GM12878 (cell line): ENCODE measurements around the gene BCL2. TPM values are rescaled to one million over a fixed set of nuclear protein-coding genes. Genes with fewer than 3 reads are reported as not detected.

Source experiments
- ATAC-seq: fragments of 200-7000 bp; cut with Tn5 transposase; 3 replicates; pipeline ENCODE4 v1.9.1; 2020; ENCODE audit warnings: mild to moderate bottlenecking, moderate library complexity
- BruUV-seq: library from RNA; stranded (reverse); fragments of 400-500 nt; replicated peaks from 2 replicates; lab custom pipeline; 2021; lab: Mats Ljungman, UMichigan
- CTCF ChIA-PET: fragments of 300-600 bp; sonication (Branson Sonifier 250); formaldehyde crosslinking; extraction: SDS; loops from one replicate; lab custom pipeline; 2021; ENCODE audit warnings: inconsistent platforms; lab: Yijun Ruan, JAX
- POLR2A ChIA-PET: fragments of 350-600 bp; formaldehyde crosslinking; extraction: SDS; loops from one replicate; lab custom pipeline; 2021; ENCODE audit warnings: inconsistent platforms; lab: Charles Lee
- RAD21 ChIA-PET: fragments of 300-600 bp; sonication (Branson Sonifier 250); formaldehyde crosslinking; loops from one replicate; lab custom pipeline; 2023; ENCODE audit warnings: antibody characterized with exemption; ENCODE audit not compliant: unreplicated experiment; lab: Charles Lee
- SMC1A ChIA-PET: fragments of 300-600 bp; sonication (Branson Sonifier 250); formaldehyde crosslinking; loops from one replicate; lab custom pipeline; 2023; ENCODE audit not compliant: unreplicated experiment, uncharacterized antibody; lab: Charles Lee
- DNase-seq: peaks from one replicate; pipeline ENCODE4 v3.0.0-alpha.2; 2011; ENCODE audit warnings: low read depth, low spot score
- FAIRE-seq: peaks from 3 replicates; lab custom pipeline; 2011; peaks lifted over from hg19 to GRCh38; lab: Jason Lieb, UNC
- H2AFZ ChIP-seq: 2 replicates; pipeline ENCODE4 v1.6.0; 2011; ENCODE audit warnings: low read depth, low read length, control low read depth; ENCODE audit not compliant: control insufficient read depth
- H3K27ac ChIP-seq: 2 replicates; pipeline ENCODE4 v1.5.1; 2011; ENCODE audit warnings: control low read depth; ENCODE audit not compliant: control insufficient read depth, insufficient read depth
- H3K27me3 ChIP-seq, 2 experiments: replicated peaks in 1 of 2; 2 replicates each; pipeline versions ENCODE4 v1.6.0 to v1.6.1; 2011; ENCODE audit warnings: low read length in 1 of 2; ENCODE audit not compliant: control insufficient read depth in 2 of 2, insufficient read depth in 2 of 2
- H3K36me3 ChIP-seq, 2 experiments: 2 replicates each; pipeline ENCODE4 v1.5.1; 2011; ENCODE audit warnings: low read length in 1 of 2; ENCODE audit not compliant: control insufficient read depth in 2 of 2, insufficient read depth in 2 of 2
- H3K4me1 ChIP-seq: 2 replicates; pipeline ENCODE4 v1.6.1; 2011; ENCODE audit warnings: mild to moderate bottlenecking, low read length, moderate library complexity, mixed read lengths; ENCODE audit not compliant: control insufficient read depth, insufficient read depth
- H3K4me2 ChIP-seq: 2 replicates; pipeline ENCODE4 v1.6.0; 2011; ENCODE audit warnings: control low read depth; ENCODE audit not compliant: control insufficient read depth, insufficient read depth
- H3K4me3 ChIP-seq: fragments of 200-600 bp; sonication (generic); 2 replicates; pipeline ENCODE4 v1.5.1; 2016
- H3K79me2 ChIP-seq: 2 replicates; pipeline ENCODE4 v1.6.0; 2011; ENCODE audit warnings: low read length; ENCODE audit not compliant: control insufficient read depth, insufficient read depth
- H3K9ac ChIP-seq: 2 replicates; pipeline ENCODE4 v1.8.0; 2011; ENCODE audit warnings: low read length, control low read depth, mixed read lengths; ENCODE audit not compliant: control insufficient read depth, insufficient read depth
- H3K9me3 ChIP-seq: replicated peaks from 3 replicates; pipeline ENCODE4 v1.5.1; 2011; ENCODE audit warnings: mild to moderate bottlenecking, low read length; ENCODE audit not compliant: control insufficient read depth, insufficient read depth
- H4K20me1 ChIP-seq: 2 replicates; pipeline ENCODE4 v1.6.0; 2011; ENCODE audit not compliant: control insufficient read depth, insufficient read depth
- BRCA1 ChIP-seq: IDR thresholded peaks from 2 replicates; pipeline ENCODE4 v1.6.1; 2011; ENCODE audit warnings: low read depth, low read length, improper control_type of control experiment
- PAX5 ChIP-seq: IDR thresholded peaks from 2 replicates; pipeline ENCODE4 v1.6.1; 2011; ENCODE audit warnings: low read depth, low read length, borderline replicate concordance
- POLR2AphosphoS2 ChIP-seq: IDR thresholded peaks from 2 replicates; pipeline ENCODE4 v1.6.1; 2011; ENCODE audit warnings: low read depth, mild to moderate bottlenecking, low read length, improper control_type of control experiment, moderate library complexity
- REST ChIP-seq: IDR thresholded peaks from 2 replicates; pipeline ENCODE4 v1.6.1; 2012; ENCODE audit warnings: mild to moderate bottlenecking, low read depth, low read length
- SMC3 ChIP-seq: IDR thresholded peaks from 2 replicates; pipeline ENCODE4 v1.6.1; 2011; ENCODE audit warnings: low read length, improper control_type of control experiment, borderline replicate concordance
- ZZZ3 ChIP-seq: IDR thresholded peaks from 2 replicates; pipeline ENCODE4 v1.6.1; 2011; ENCODE audit warnings: low read depth; ENCODE audit not compliant: control insufficient read depth, insufficient read length
- WGBS: methylation state at CpG from one replicate; pipeline ENCODE4 v1.1.6; 2016; ENCODE audit warnings: low lambda C conversion rate; ENCODE audit not compliant: insufficient replicate concordance, insufficient coverage; ENCODE audit errors: missing lambda C conversion rate; 5-methylcytosine and 5-hydroxymethylcytosine counted together
- in situ Hi-C: fragments of 300-500 bp; cut with MboI; formaldehyde crosslinking; loops from 9 replicates; pipeline ENCODE4 v1.14.3; 2018; ENCODE audit warnings: mixed read lengths
- intact Hi-C: fragments of 100-400 bp; cut with micrococcal nuclease; formaldehyde crosslinking; loops from one replicate; pipeline ENCODE4 v1.14.2; 2022; ENCODE audit not compliant: unreplicated experiment
- polyA plus RNA-seq, 11 experiments: library from polyadenylated mRNA; depleted of rRNA in 4 of 11; unstranded in 6 of 11; stranded (reverse) in 5 of 11; fragments of >200 nt; fragmentation: Nextera tagmentation in 4 of 11; fragmentation: Illumina TruSeq in 1 of 11; extraction: Ambion mirVana in 4 of 11; extraction: Trizol in 1 of 11; gene quantifications; 1 replicate in 1 of 11; 2 replicates in 10 of 11; pipeline versions ENCODE4 v1.2.1 to v1.2.3, GENCODE V29; 2011 to 2016; ENCODE audit warnings: inconsistent platforms in 2 of 11, missing spikeins in 2 of 11, low read depth in 1 of 11
- total RNA-seq, 4 experiments: library from RNA; depleted of rRNA in 3 of 4; stranded (reverse); fragments of >200 nt in 3 of 4; fragmentation: Illumina TruSeq in 1 of 4; extraction: Trizol in 1 of 4; gene quantifications; 2 replicates each; pipeline versions ENCODE4 v1.2.1 to v1.2.3, GENCODE V29; 2013 to 2021
- TF ChIP-seq, protein P1 (sequence below): fragments of 450-650 bp; IDR thresholded peaks from 2 replicates; pipeline ENCODE4 v1.6.1; 2017; ENCODE audit warnings: antibody characterized with exemption, mild to moderate bottlenecking, moderate library complexity

BCL2 gene
- total and polyA plus RNA-seq, 10 of the 15 experiments (the other 5 are each of a cell fraction or from before 2014, with no cell fraction given), result 4.1 to 47.8 (median 19.3) TPM

DNA sequence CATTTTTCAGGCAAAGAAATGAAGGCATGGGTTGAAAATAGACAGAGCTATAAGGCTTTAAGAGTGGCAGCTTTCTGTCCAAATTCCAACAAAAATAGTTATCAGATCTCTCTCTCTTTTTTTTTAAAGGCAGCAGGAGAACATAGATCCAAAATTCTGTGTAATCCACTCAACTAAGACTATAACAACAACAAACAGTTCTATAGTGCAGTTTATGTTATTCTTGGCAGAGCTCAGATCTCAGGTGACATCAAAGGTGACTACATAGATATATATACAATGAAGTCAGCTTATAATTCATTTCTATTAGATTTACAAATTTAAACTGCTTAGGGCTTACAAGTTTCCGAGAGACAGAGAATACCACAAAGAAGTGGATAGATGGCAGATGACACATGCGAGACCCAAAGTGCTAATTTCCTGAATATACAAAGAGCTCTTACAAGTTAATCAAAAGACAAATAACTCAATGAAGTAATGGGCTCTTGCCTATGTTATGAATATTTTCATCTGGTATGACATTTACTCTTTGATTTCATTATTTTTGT is 223.2 kb downstream of the BCL2 start:
- Histone ChIP-seq H3K27me3 (no peaks in the 10 kb centered on the region), H3K4me3 (no peak overlapping the region), H3K4me1 (peaks cover 34% of the 10 kb centered on the region), H2AFZ (no peak overlapping the region), H3K36me3 (no peaks in the 10 kb centered on the region), H3K79me2 (no peaks in the 10 kb centered on the region), H4K20me1 (no peaks in the 10 kb centered on the region), H3K9me3 (no peaks in the 10 kb centered on the region; the same call in 2 of the 3 replicates), H3K27ac (no peak overlapping the region), H3K4me2 (no peak overlapping the region), H3K9ac (no peak overlapping the region)
- intact Hi-C loops, result no loop called here
- ChIA-PET CTCF (interaction anchor here (0.7 to 2.0 kb wide), 15 partner anchors 11 to 343 kb away, joined by 3 to 13 read pairs (median 4); no protein-coding TSS in a partner anchor), SMC1A (interaction anchor here (0.6 to 3.9 kb wide), 15 partner anchors 11 to 312 kb away, joined by 3 to 43 read pairs (median 4); no protein-coding TSS in a partner anchor), RAD21 (interaction anchor here (0.9 to 2.2 kb wide), 11 partner anchors 18 to 227 kb away, joined by 3 to 10 read pairs (median 4); no protein-coding TSS in a partner anchor), POLR2A (interaction anchor here (0.6 to 1.9 kb wide), 5 partner anchors 15 to 80 kb away, joined by 3 to 7 read pairs (median 3); no protein-coding TSS in a partner anchor)
- in situ Hi-C loops, result no loop called here
- TF ChIP-seq BRCA1 (no peak), POLR2AphosphoS2 (no peak), REST (no peak), PAX5 (no peak), SMC3 (no peak), ZZZ3 (no peak)
- TF ChIP-seq, protein P1, sequence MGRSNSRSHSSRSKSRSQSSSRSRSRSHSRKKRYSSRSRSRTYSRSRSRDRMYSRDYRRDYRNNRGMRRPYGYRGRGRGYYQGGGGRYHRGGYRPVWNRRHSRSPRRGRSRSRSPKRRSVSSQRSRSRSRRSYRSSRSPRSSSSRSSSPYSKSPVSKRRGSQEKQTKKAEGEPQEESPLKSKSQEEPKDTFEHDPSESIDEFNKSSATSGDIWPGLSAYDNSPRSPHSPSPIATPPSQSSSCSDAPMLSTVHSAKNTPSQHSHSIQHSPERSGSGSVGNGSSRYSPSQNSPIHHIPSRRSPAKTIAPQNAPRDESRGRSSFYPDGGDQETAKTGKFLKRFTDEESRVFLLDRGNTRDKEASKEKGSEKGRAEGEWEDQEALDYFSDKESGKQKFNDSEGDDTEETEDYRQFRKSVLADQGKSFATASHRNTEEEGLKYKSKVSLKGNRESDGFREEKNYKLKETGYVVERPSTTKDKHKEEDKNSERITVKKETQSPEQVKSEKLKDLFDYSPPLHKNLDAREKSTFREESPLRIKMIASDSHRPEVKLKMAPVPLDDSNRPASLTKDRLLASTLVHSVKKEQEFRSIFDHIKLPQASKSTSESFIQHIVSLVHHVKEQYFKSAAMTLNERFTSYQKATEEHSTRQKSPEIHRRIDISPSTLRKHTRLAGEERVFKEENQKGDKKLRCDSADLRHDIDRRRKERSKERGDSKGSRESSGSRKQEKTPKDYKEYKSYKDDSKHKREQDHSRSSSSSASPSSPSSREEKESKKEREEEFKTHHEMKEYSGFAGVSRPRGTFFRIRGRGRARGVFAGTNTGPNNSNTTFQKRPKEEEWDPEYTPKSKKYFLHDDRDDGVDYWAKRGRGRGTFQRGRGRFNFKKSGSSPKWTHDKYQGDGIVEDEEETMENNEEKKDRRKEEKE, result no peak
- no TSS peak for BruUV-seq
- FAIRE-seq (no peak), ATAC-seq (no peak), DNase-seq (no peak)
- 79% methylated on average over 2 of the region's 2 CpGs for WGBS
